ENCODE results near the gene PFDN2.
A peak's percentile ranks its signal among the peaks of the same experiment; 100 is the strongest.

The PFDN2 gene

GRCh38 chr1:161127649-161128048, 9.8 kb upstream of the PFDN2 start:
- TF ChIP-seq TAF1 (IDR thresholded peaks at IDR 0.05; ENCODE audit: borderline replicate concordance, insufficient read depth, low read length) (no peak), FOXP2 (optimal IDR thresholded peaks at IDR 0.05; ENCODE audit: borderline replicate concordance, extremely low read depth, extremely low read length, insufficient read depth) (no peak), SIN3A (IDR thresholded peaks at IDR 0.05; ENCODE audit: borderline replicate concordance, insufficient read depth, low read length) (no peak), REST (IDR thresholded peaks at IDR 0.05; ENCODE audit: insufficient read depth in 1 of 2, low read depth in 2 of 2, low read length in 2 of 2) (no peak), POLR2AphosphoS5 (IDR thresholded peaks at IDR 0.05; ENCODE audit: low read depth, low read length) (no peak)

- TF ChIP-seq TAF1 (IDR thresholded peaks at IDR 0.05; ENCODE audit: borderline replicate concordance, insufficient read depth, low read length): no peak
Observed at GRCh38 chr1:161122967-161123366, 5.1 kb upstream of the PFDN2 start.

GRCh38 chr1:161121834-161122233, 4.0 kb upstream of the PFDN2 start:
- no peak for TF ChIP-seq TAF1 (IDR thresholded peaks at IDR 0.05; ENCODE audit: borderline replicate concordance, insufficient read depth, low read length)
- TF ChIP-seq REST (IDR thresholded peaks at IDR 0.05; ENCODE audit: insufficient read depth in 1 of 2, low read depth in 2 of 2, low read length in 2 of 2): no peak
- no peak for TF ChIP-seq FOXP2 (optimal IDR thresholded peaks at IDR 0.05; ENCODE audit: borderline replicate concordance, extremely low read depth, extremely low read length, insufficient read depth)
- TF ChIP-seq SIN3A (IDR thresholded peaks at IDR 0.05; ENCODE audit: borderline replicate concordance, insufficient read depth, low read length): no peak
- no peak for TF ChIP-seq POLR2AphosphoS5 (IDR thresholded peaks at IDR 0.05; ENCODE audit: low read depth, low read length)

GRCh38 chr1:161121042-161121650, 3.3 kb upstream of the PFDN2 start:
- TF ChIP-seq POLR2AphosphoS5 (IDR thresholded peaks at IDR 0.05; ENCODE audit: low read depth, low read length) (peak; percentile 15; the same call in 1 of the 2 replicates), SIN3A (IDR thresholded peaks at IDR 0.05; ENCODE audit: borderline replicate concordance, insufficient read depth, low read length) (no peak), TAF1 (IDR thresholded peaks at IDR 0.05; ENCODE audit: borderline replicate concordance, insufficient read depth, low read length) (no peak), FOXP2 (optimal IDR thresholded peaks at IDR 0.05; ENCODE audit: borderline replicate concordance, extremely low read depth, extremely low read length, insufficient read depth) (no peak), REST (IDR thresholded peaks at IDR 0.05; ENCODE audit: insufficient read depth in 1 of 2, low read depth in 2 of 2, low read length in 2 of 2) (no peak)

- peak; percentile 40; the same call in 1 of the 2 replicates for TF ChIP-seq POLR2AphosphoS5 (IDR thresholded peaks at IDR 0.05; ENCODE audit: low read depth, low read length)
- TF ChIP-seq FOXP2 (optimal IDR thresholded peaks at IDR 0.05; ENCODE audit: borderline replicate concordance, extremely low read depth, extremely low read length, insufficient read depth): no peak
Observed at GRCh38 chr1:161119092-161119903, 1.5 kb upstream of the PFDN2 start.

- TF ChIP-seq SIN3A (IDR thresholded peaks at IDR 0.05; ENCODE audit: borderline replicate concordance, insufficient read depth, low read length) (no peak), POLR2AphosphoS5 (IDR thresholded peaks at IDR 0.05; ENCODE audit: low read depth, low read length) (0 out of 2 replicates have a peak, but pooled peaks have one; percentile 7), TAF1 (IDR thresholded peaks at IDR 0.05; ENCODE audit: borderline replicate concordance, insufficient read depth, low read length) (no peak)
Observed at GRCh38 chr1:161115132-161115711, 2.6 kb downstream of the PFDN2 start.
